Heart left ventricle (tissue), 16 donors: ENCODE results near the gene CAMK2B. TPM values are rescaled to one million over a fixed set of nuclear protein-coding genes. Genes with fewer than 3 reads are reported as not detected.

Source experiments
- ATAC-seq, 4 donors: fragments of 200-7000 bp; cut with Tn5 transposase; one replicate each; pipeline ENCODE4 v1.9.1; 2020 to 2022; ENCODE audit warnings: moderate library complexity in 4 of 4, mild to moderate bottlenecking in 3 of 4, moderate number of reproducible peaks in 1 of 4
- DNase-seq, 5 donors: peaks; one replicate each; pipeline ENCODE4 v3.0.0-alpha.2; 2020
- H3K27ac ChIP-seq, 12 donors: fragments of 200-600 bp; sonication (generic) in 4 of 12; one replicate each; pipeline versions ENCODE4 v1.5.0 to v1.8.0; 2016 to 2022; ENCODE audit warnings: mild to moderate bottlenecking in 2 of 12
- H3K27me3 ChIP-seq, 9 donors: fragments of 200-600 bp; sonication (generic) in 2 of 9; one replicate each; pipeline versions ENCODE4 v1.5.1 to v1.8.0; 2016 to 2022; ENCODE audit warnings: mild to moderate bottlenecking in 3 of 9
- H3K36me3 ChIP-seq, 9 donors: fragments of 200-600 bp; sonication (generic) in 2 of 9; one replicate each; pipeline versions ENCODE4 v1.5.0 to v1.8.0; 2018 to 2022; ENCODE audit warnings: mild to moderate bottlenecking in 2 of 9
- H3K4me1 ChIP-seq, 12 donors: fragments of 200-600 bp; sonication (generic) in 4 of 12; one replicate each; pipeline versions ENCODE4 v1.5.0 to v1.8.0; 2016 to 2022; ENCODE audit warnings: mild to moderate bottlenecking in 3 of 12
- H3K4me3 ChIP-seq, 12 donors: fragments of 200-600 bp; sonication (generic) in 4 of 12; one replicate each; pipeline versions ENCODE4 v1.5.0 to v1.8.0; 2017 to 2022; ENCODE audit warnings: mild to moderate bottlenecking in 9 of 12, moderate library complexity in 4 of 12
- H3K9me3 ChIP-seq, 12 donors: fragments of 200-600 bp; sonication (generic) in 4 of 12; one replicate each; pipeline versions ENCODE4 v1.5.0 to v1.8.0; 2016 to 2022; ENCODE audit warnings: mild to moderate bottlenecking in 1 of 12
- CTCF ChIP-seq, 12 donors: fragments of 200-600 bp; sonication (generic) in 4 of 12; IDR thresholded peaks; one replicate each; pipeline versions ENCODE4 v1.5.0 to v1.8.0; 2018 to 2022; ENCODE audit warnings: antibody characterized with exemption in 12 of 12, mild to moderate bottlenecking in 5 of 12
- POLR2A ChIP-seq, 2 donors: fragments of 450-650 bp; IDR thresholded peaks; one replicate each; pipeline ENCODE4 v1.6.1; 2017; ENCODE audit warnings: antibody characterized with exemption in 2 of 2, mild to moderate bottlenecking in 2 of 2, moderate library complexity in 2 of 2
- WGBS, 4 donors: extraction: QIAGEN DNeasy Blood & Tissue Kit in 2 of 4; methylation state at CpG; one replicate each; pipeline versions ENCODE4 v1.1.5 to v1.1.7; 2013 to 2018; 5-methylcytosine and 5-hydroxymethylcytosine counted together
- intact Hi-C, 10 donors: fragments of 100-400 bp; cut with DNase I; formaldehyde crosslinking; loops; one replicate each; pipeline versions ENCODE4 v1.11.1 to v1.14.2; 2022
- polyA plus RNA-seq, 2 donors: library from polyadenylated mRNA; stranded (reverse); fragments of 200-250 nt; gene quantifications; one replicate each; pipeline ENCODE4 v1.2.3, GENCODE V29; 2013
- total RNA-seq, 9 donors: library from RNA; depleted of rRNA in 2 of 9; stranded (reverse); fragments of >200 nt in 2 of 9; fragmentation: NEBNext Ultra II Directional in 3 of 9; extraction: Animal tissue kit (Norgen Biotek cat#: 25700) in 3 of 9; gene quantifications; one replicate each; pipeline versions ENCODE4 v1.1.0 to v1.2.4, GENCODE V29; 2016 to 2023
- donor health status: ischemic (EF 13 %, LVEDD 7.1; RV severe dilation, severe dysfunction).
- donor health status: healthy with polysubstance abuse.
- donor health status: DM: no; HTN: yes; CAD: no.
- donor health status: DM: no; HTN: no; CAD: no.
- donor health status: ischemic (EF 25% LVEDD 6.9; RV normal size, moderate dysfunction).
- donor health status: ischemic (EF 25% LVEDD 5.7; RV mildly dilated, moderate dysfunction).
- donor health status: healthy.
- donor health status: DM: yes; HTN: yes; CAD: no.
- donor health status: ischemic (EF 35%, LVEDD 5.7; RV mildly dilated, moderate dysfunction).
- donor health status: nonischemic (EF 11% LVEDD 7.7; RV severe dilation, severe dysfunction).
- donor health status: DM: yes; HTN: yes; CAD: no.
- donor health status: PGD.
- donor health status: ischemic (EF 29% LVEDD 5.4; RV normal size, mild dysfunction).
- donor health status: nonischemic (EF 23%, LVEDD 6.1; RV moderate dilation, normal function).

The CAMK2B gene
- total and polyA plus RNA-seq, 11 donors, result 35.7 to 141 (median 103) TPM

DNA sequence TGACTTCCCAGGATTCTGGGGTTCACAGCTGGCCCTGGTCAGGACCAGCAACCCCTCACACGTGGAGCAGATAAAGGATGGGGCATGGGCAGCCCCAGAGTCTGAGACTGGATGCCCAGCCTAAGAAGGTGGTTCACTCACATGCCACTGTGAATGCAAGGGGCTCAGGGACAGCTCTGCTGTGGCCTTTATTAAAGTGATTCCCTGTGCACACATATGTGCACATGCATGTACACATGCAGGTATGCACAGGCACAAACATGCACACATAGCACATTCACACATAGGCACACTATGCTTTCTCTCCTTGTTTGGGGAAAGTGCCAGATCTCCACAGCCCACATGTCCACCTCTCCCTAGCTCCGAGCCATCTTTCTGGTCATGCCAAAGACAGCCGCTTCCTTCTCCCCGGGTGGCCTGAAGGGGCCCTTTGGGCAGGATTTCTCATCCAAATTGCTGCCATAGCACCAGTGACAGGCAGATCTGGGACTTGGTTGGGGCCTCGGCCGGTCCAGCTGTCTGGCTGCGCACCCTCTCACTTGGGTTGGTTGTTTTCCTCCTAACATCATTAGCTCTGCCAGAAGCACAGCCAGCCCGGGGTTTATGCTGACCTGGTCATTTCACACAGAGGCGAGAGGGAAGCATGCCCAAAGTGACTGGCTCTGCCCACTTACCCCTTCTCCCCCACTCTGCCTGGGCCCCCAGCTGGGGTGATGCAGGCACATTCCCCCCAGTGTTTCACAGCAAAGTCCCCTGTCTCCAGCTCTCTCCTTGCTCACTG, 137.6 kb downstream of the CAMK2B start:
- Histone ChIP-seq H3K27ac (no peak overlapping the region), H3K9me3 (peaks cover 0 to 7% (median 2%) of the 10 kb centered on the region in 12 donors), H3K36me3 (no peaks in the 10 kb centered on the region), H3K4me3 (no peak overlapping the region), H3K27me3 (peaks cover 0 to 14% (median 0%) of the 10 kb centered on the region in 9 donors), H3K4me1 (no peaks in the 10 kb centered on the region)
- WGBS, 4 donors, result 66 to 75% (median 69%) methylated on average over 9 of the region's 9 CpGs
- TF ChIP-seq CTCF (IDR thresholded peaks at IDR 0.05) (no peak), POLR2A (IDR thresholded peaks at IDR 0.05) (no peak)
- no peak for ATAC-seq
- intact Hi-C loops, result no loop called here
- DNase-seq, result no peak

GRCh38 chr7:44186736-44187135, 138.7 kb downstream of the CAMK2B start:
- ATAC-seq, result no peak
- H3K9me3 ChIP-seq, result peaks cover 0 to 15% (median 7%) of the 10 kb centered on the region in 12 donors
- WGBS, 4 donors, result 74 to 80% (median 77%) methylated on average over 5 of the region's 5 CpGs
- no peaks in the 10 kb centered on the region for H3K36me3 ChIP-seq
- no peaks in the 10 kb centered on the region for H3K4me1 ChIP-seq
- H3K4me3 ChIP-seq, result no peak overlapping the region
- intact Hi-C loops, result no loop called here
- H3K27me3 ChIP-seq, result peaks cover 0 to 11% (median 0%) of the 10 kb centered on the region in 9 donors
- DNase-seq, result no peak
- TF ChIP-seq POLR2A (IDR thresholded peaks at IDR 0.05), result no peak
- TF ChIP-seq CTCF (IDR thresholded peaks at IDR 0.05), result no peak
- H3K27ac ChIP-seq, result no peak overlapping the region

GRCh38 chr7:44185729-44186128, 139.7 kb downstream of the CAMK2B start:
- TF ChIP-seq CTCF (IDR thresholded peaks at IDR 0.05), result no peak
- TF ChIP-seq POLR2A (IDR thresholded peaks at IDR 0.05), result no peak
- H3K4me1 ChIP-seq, result no peaks in the 10 kb centered on the region
- 77 to 86% (median 83%) methylated on average over 3 to 5 of the region's 5 CpGs for WGBS, 4 donors
- H3K4me3 ChIP-seq, result no peak overlapping the region
- ATAC-seq, result no peak
- H3K27me3 ChIP-seq, result peaks cover 0 to 11% (median 0%) of the 10 kb centered on the region in 9 donors
- intact Hi-C loops, result no loop called here
- H3K36me3 ChIP-seq, result no peaks in the 10 kb centered on the region
- H3K9me3 ChIP-seq, result peaks cover 0 to 15% (median 7%) of the 10 kb centered on the region in 12 donors
- no peak for DNase-seq
- H3K27ac ChIP-seq, result no peak overlapping the region

GRCh38 chr7:44184873-44185446, 140.4 kb downstream of the CAMK2B start:
- peaks cover 0 to 15% (median 7%) of the 10 kb centered on the region in 12 donors for H3K9me3 ChIP-seq
- no peaks in the 10 kb centered on the region for H3K36me3 ChIP-seq
- H3K27me3 ChIP-seq, result peaks cover 0 to 11% (median 0%) of the 10 kb centered on the region in 9 donors
- no peaks in the 10 kb centered on the region for H3K4me1 ChIP-seq
- H3K27ac ChIP-seq, result no peak overlapping the region
- no peak overlapping the region for H3K4me3 ChIP-seq
- ATAC-seq (no peak), DNase-seq (no peak)
- 76 to 95% (median 85%) methylated on average over 2 of the region's 2 CpGs for WGBS, 4 donors
- TF ChIP-seq CTCF (IDR thresholded peaks at IDR 0.05), result no peak
- no peak for TF ChIP-seq POLR2A (IDR thresholded peaks at IDR 0.05)
- intact Hi-C loops, result no loop called here
